Trophoblast cell (in vitro differentiated cells and primary cell): ENCODE results near the gene LCN10.

Experiments used
- DNase-seq, 2 donors: peaks; one replicate each; pipeline ENCODE4 v3.0.0-alpha.2; 2016
- H2AFZ ChIP-seq: 2 replicates; pipeline ENCODE4 v1.6.1; 2013; ENCODE audit warnings: low read length, moderate library complexity, mild to moderate bottlenecking; ENCODE audit not compliant: insufficient read depth, poor library complexity
- H2AK5ac ChIP-seq: 2 replicates; pipeline ENCODE4 v1.6.1; 2013; ENCODE audit warnings: mild to moderate bottlenecking, low read length
- H2BK120ac ChIP-seq: 2 replicates; pipeline ENCODE4 v1.6.1; 2013; ENCODE audit warnings: low read length, mild to moderate bottlenecking, moderate library complexity; ENCODE audit not compliant: insufficient read depth, poor library complexity
- H2BK12ac ChIP-seq: 2 replicates; pipeline ENCODE4 v1.6.1; 2013; ENCODE audit warnings: mild to moderate bottlenecking, low read length, moderate library complexity
- H2BK5ac ChIP-seq: 2 replicates; pipeline ENCODE4 v1.6.1; 2013; ENCODE audit warnings: low read length, low read depth, moderate library complexity, mild to moderate bottlenecking; ENCODE audit not compliant: poor library complexity
- H3K14ac ChIP-seq: 2 replicates; pipeline ENCODE4 v1.6.1; 2013; ENCODE audit warnings: mild to moderate bottlenecking, low read length
- H3K18ac ChIP-seq: 2 replicates; pipeline ENCODE4 v1.6.1; 2013; ENCODE audit warnings: mild to moderate bottlenecking, low read length
- H3K23ac ChIP-seq: 2 replicates; pipeline ENCODE4 v1.6.1; 2013; ENCODE audit warnings: low read length
- H3K27ac ChIP-seq: 2 replicates; pipeline ENCODE4 v1.5.1; 2013; ENCODE audit warnings: low read depth, mild to moderate bottlenecking, inconsistent platforms, low read length, moderate library complexity
- H3K27me3 ChIP-seq: 2 replicates; pipeline ENCODE4 v1.6.1; 2013; ENCODE audit warnings: inconsistent platforms, mild to moderate bottlenecking, low read length, moderate library complexity; ENCODE audit not compliant: insufficient read depth
- H3K36me3 ChIP-seq, 2 experiments: 1 replicate in 1 of 2; 2 replicates in 1 of 2; pipeline ENCODE4 v1.6.1; 2013; ENCODE audit warnings: low read length in 2 of 2, mild to moderate bottlenecking in 2 of 2, moderate library complexity in 1 of 2; ENCODE audit not compliant: insufficient read depth in 2 of 2, control insufficient read depth in 1 of 2
- H3K4ac ChIP-seq: 2 replicates; pipeline ENCODE4 v1.6.1; 2013; ENCODE audit warnings: low read depth, mild to moderate bottlenecking, low read length, moderate library complexity
- H3K4me1 ChIP-seq, 2 experiments: 1 replicate in 1 of 2; 2 replicates in 1 of 2; pipeline ENCODE4 v1.6.1; 2013; ENCODE audit warnings: low read length in 2 of 2, mild to moderate bottlenecking in 2 of 2, moderate library complexity in 1 of 2; ENCODE audit not compliant: insufficient read depth in 2 of 2, control insufficient read depth in 1 of 2
- H3K4me2 ChIP-seq: 2 replicates; pipeline ENCODE4 v1.6.1; 2013; ENCODE audit warnings: inconsistent platforms, mild to moderate bottlenecking, low read length, moderate library complexity
- H3K4me3 ChIP-seq: 2 replicates; pipeline ENCODE4 v1.5.1; 2013; ENCODE audit warnings: mild to moderate bottlenecking, low read depth, low read length, inconsistent platforms
- H3K79me1 ChIP-seq: one replicate; pipeline ENCODE4 v1.6.1; 2013; ENCODE audit warnings: low read length
- H3K79me2 ChIP-seq: 2 replicates; pipeline ENCODE4 v1.6.1; 2013; ENCODE audit warnings: low read length, mild to moderate bottlenecking; ENCODE audit not compliant: control insufficient read depth, insufficient read depth, poor library complexity
- H3K9ac ChIP-seq: 2 replicates; pipeline ENCODE4 v1.6.1; 2013; ENCODE audit warnings: mild to moderate bottlenecking, low read length
- H3K9me3 ChIP-seq: 2 replicates; pipeline ENCODE4 v1.6.1; 2013; ENCODE audit warnings: low read depth, mild to moderate bottlenecking, control low read depth, inconsistent platforms, low read length; ENCODE audit not compliant: insufficient read depth
- H4K12ac ChIP-seq: 2 replicates; pipeline ENCODE4 v1.6.1; 2013; ENCODE audit warnings: low read depth, mild to moderate bottlenecking, low read length, moderate library complexity
- H4K8ac ChIP-seq: 2 replicates; pipeline ENCODE4 v1.6.1; 2013; ENCODE audit warnings: low read depth, mild to moderate bottlenecking, low read length, moderate library complexity
- H4K91ac ChIP-seq: one replicate; pipeline ENCODE4 v1.6.1; 2013; ENCODE audit warnings: low read depth, mild to moderate bottlenecking, low read length, moderate library complexity
- WGBS: extraction: QIAGEN DNeasy Blood & Tissue Kit; methylation state at CpG from one replicate; pipeline ENCODE4 v1.1.7; 2013; ENCODE audit warnings: missing lambda C conversion rate; ENCODE audit not compliant: insufficient read length, insufficient coverage; ENCODE audit errors: extremely low coverage; 5-methylcytosine and 5-hydroxymethylcytosine counted together

LCN10 gene

GRCh38 chr9:136751814-136752213 lies 9.1 kb upstream of the LCN10 start:
- no peak overlapping the region for H2AFZ ChIP-seq
- H4K12ac ChIP-seq: no peak overlapping the region
- H3K18ac ChIP-seq: no peak overlapping the region
- no peak overlapping the region for H3K4me2 ChIP-seq
- no peaks in the 10 kb centered on the region for H3K27me3 ChIP-seq
- H3K36me3 ChIP-seq: no peaks in the 10 kb centered on the region
- no peak overlapping the region for H3K14ac ChIP-seq
- peaks cover 11% of the 10 kb centered on the region for H3K9me3 ChIP-seq
- no peak overlapping the region for H3K9ac ChIP-seq
- H3K27ac ChIP-seq: no peak overlapping the region
- H2AK5ac ChIP-seq: no peak overlapping the region
- H2BK5ac ChIP-seq: no peak overlapping the region
- H2BK120ac ChIP-seq: no peak overlapping the region
- H3K4me3 ChIP-seq: no peak overlapping the region
- H3K79me2 ChIP-seq: no peaks in the 10 kb centered on the region
- no peak overlapping the region for H3K4ac ChIP-seq
- no peak overlapping the region for H4K91ac ChIP-seq
- H3K4me1 ChIP-seq: no peaks in the 10 kb centered on the region
- no peak overlapping the region for H3K23ac ChIP-seq
- H3K79me1 ChIP-seq: no peaks in the 10 kb centered on the region
- H2BK12ac ChIP-seq: no peak overlapping the region
- no peak for DNase-seq
- no peak overlapping the region for H4K8ac ChIP-seq

GRCh38 chr9:136751244-136751643 lies 8.5 kb upstream of the LCN10 start:
- WGBS: no CpG with 5 or more reads among the region's 1 CpG
- no peak overlapping the region for H4K91ac ChIP-seq
- no peaks in the 10 kb centered on the region for H3K36me3 ChIP-seq
- H3K27me3 ChIP-seq: no peaks in the 10 kb centered on the region
- no peak overlapping the region for H3K27ac ChIP-seq
- H3K4me2 ChIP-seq: no peak overlapping the region
- no peak overlapping the region for H3K9ac ChIP-seq
- no peak overlapping the region for H3K14ac ChIP-seq
- no peaks in the 10 kb centered on the region for H3K79me2 ChIP-seq
- no peak overlapping the region for H2AK5ac ChIP-seq
- no peaks in the 10 kb centered on the region for H3K4me1 ChIP-seq
- DNase-seq: no peak
- H3K4me3 ChIP-seq: no peak overlapping the region
- H3K23ac ChIP-seq: no peak overlapping the region
- no peak overlapping the region for H4K12ac ChIP-seq
- no peak overlapping the region for H2BK5ac ChIP-seq
- no peak overlapping the region for H2BK120ac ChIP-seq
- no peak overlapping the region for H3K4ac ChIP-seq
- peaks cover 10% of the 10 kb centered on the region for H3K9me3 ChIP-seq
- H2AFZ ChIP-seq: no peak overlapping the region
- H3K79me1 ChIP-seq: no peaks in the 10 kb centered on the region
- no peak overlapping the region for H4K8ac ChIP-seq
- H2BK12ac ChIP-seq: no peak overlapping the region
- no peak overlapping the region for H3K18ac ChIP-seq

GRCh38 chr9:136750526-136750925 lies 7.8 kb upstream of the LCN10 start:
- H3K14ac ChIP-seq: no peak overlapping the region
- no peaks in the 10 kb centered on the region for H3K4me1 ChIP-seq
- no CpG with 5 or more reads among the region's 2 CpGs for WGBS
- no peak overlapping the region for H4K12ac ChIP-seq
- no peak overlapping the region for H3K4me2 ChIP-seq
- peaks cover 4% of the 10 kb centered on the region for H3K9me3 ChIP-seq
- no peak overlapping the region for H2AK5ac ChIP-seq
- H3K23ac ChIP-seq: no peak overlapping the region
- no peak overlapping the region for H3K4me3 ChIP-seq
- no peaks in the 10 kb centered on the region for H3K27me3 ChIP-seq
- H3K79me1 ChIP-seq: no peaks in the 10 kb centered on the region
- no peak overlapping the region for H4K8ac ChIP-seq
- DNase-seq: no peak
- H3K79me2 ChIP-seq: no peaks in the 10 kb centered on the region
- H3K18ac ChIP-seq: no peak overlapping the region
- H3K9ac ChIP-seq: no peak overlapping the region
- no peak overlapping the region for H2BK120ac ChIP-seq
- H2BK12ac ChIP-seq: no peak overlapping the region
- H2AFZ ChIP-seq: no peak overlapping the region
- no peak overlapping the region for H3K27ac ChIP-seq
- no peak overlapping the region for H2BK5ac ChIP-seq
- no peak overlapping the region for H3K4ac ChIP-seq
- H3K36me3 ChIP-seq: no peaks in the 10 kb centered on the region
- no peak overlapping the region for H4K91ac ChIP-seq

GRCh38 chr9:136748666-136749611 lies 6.2 kb upstream of the LCN10 start:
- Histone ChIP-seq H2BK5ac (no peak overlapping the region), H4K91ac (no peak overlapping the region), H2BK12ac (no peak overlapping the region), H3K18ac (no peak overlapping the region), H3K9ac (no peak overlapping the region), H2BK120ac (no peak overlapping the region), H3K36me3 (no peaks in the 10 kb centered on the region), H2AFZ (no peak overlapping the region), H3K14ac (no peak overlapping the region), H3K23ac (no peak overlapping the region), H3K9me3 (peaks cover 2% of the 10 kb centered on the region), H4K8ac (no peak overlapping the region), H3K4me1 (no peaks in the 10 kb centered on the region), H3K27me3 (no peaks in the 10 kb centered on the region), H3K79me2 (no peaks in the 10 kb centered on the region), H4K12ac (no peak overlapping the region), H3K79me1 (no peaks in the 10 kb centered on the region), H3K27ac (no peak overlapping the region), H3K4me3 (no peak overlapping the region), H2AK5ac (no peak overlapping the region), H3K4ac (no peak overlapping the region), H3K4me2 (no peak overlapping the region)
- WGBS: no CpG with 5 or more reads among the region's 21 CpGs
- DNase-seq: no peak
